Vagina (tissue), 2 donors: ENCODE data around the gene CRYGD.

Experiments
- CTCF ChIP-seq, 3 experiments: fragments of 450-650 bp in 2 of 3; fragments of 200-600 bp in 1 of 3; sonication (generic) in 1 of 3; IDR thresholded peaks; one replicate each; pipeline ENCODE4 v1.5.1; 2017 to 2019; ENCODE audit warnings: antibody characterized with exemption in 3 of 3, mild to moderate bottlenecking in 2 of 3, moderate library complexity in 2 of 3
- POLR2A ChIP-seq, 2 donors: fragments of 450-650 bp; IDR thresholded peaks; one replicate each; pipeline ENCODE4 v1.6.1; 2017; ENCODE audit warnings: antibody characterized with exemption in 2 of 2, mild to moderate bottlenecking in 2 of 2, moderate library complexity in 2 of 2
- POLR2AphosphoS5 ChIP-seq, 2 donors: sonication (generic); formaldehyde crosslinking; IDR thresholded peaks; one replicate each; pipeline ENCODE4 v1.9.0; 2017; ENCODE audit warnings: antibody characterized with exemption in 2 of 2, mild to moderate bottlenecking in 2 of 2, low read depth in 1 of 2; ENCODE audit not compliant: insufficient read depth in 1 of 2

GRCh38 chr2:208127090-208127489, 2.8 kb upstream of the CRYGD start:
- no peak for TF ChIP-seq POLR2A (IDR thresholded peaks at IDR 0.05)
- TF ChIP-seq CTCF (IDR thresholded peaks at IDR 0.05) = no peak
- TF ChIP-seq POLR2AphosphoS5 (IDR thresholded peaks at IDR 0.05; ENCODE audit: insufficient read depth in 1 of 2, low read depth in 1 of 2) = no peak
